Keratinocyte (primary cell): Measurements from ENCODE around the gene SH2B2. TPM values are rescaled to one million over a fixed set of nuclear protein-coding genes. Genes with fewer than 3 reads are reported as not detected.

Experiments
- DNase-seq: peaks from one replicate; pipeline ENCODE4 v3.0.0-alpha.2; 2011; ENCODE audit warnings: low read depth, missing footprints, low spot score
- FAIRE-seq: peaks from 2 replicates; lab custom pipeline; 2011; peaks lifted over from hg19 to GRCh38; lab: Jason Lieb, UNC
- H2AFZ ChIP-seq: 2 replicates; pipeline ENCODE4 v1.6.0; 2012; ENCODE audit warnings: low read length, control low read depth, inconsistent platforms; ENCODE audit not compliant: control insufficient read depth
- H3K27ac ChIP-seq: 2 replicates; pipeline ENCODE4 v1.5.1; 2011; ENCODE audit warnings: low read length; ENCODE audit not compliant: control insufficient read depth, insufficient read depth
- H3K27me3 ChIP-seq: 3 replicates; pipeline ENCODE4 v1.6.0; 2011; ENCODE audit warnings: low read length; ENCODE audit not compliant: control insufficient read depth, insufficient read depth; ENCODE audit errors: extremely low read depth
- H3K36me3 ChIP-seq, 2 experiments: 2 replicates in 1 of 2; 3 replicates in 1 of 2; pipeline ENCODE4 v1.5.1; 2011; ENCODE audit warnings: low read length in 2 of 2, mild to moderate bottlenecking in 1 of 2; ENCODE audit not compliant: control insufficient read depth in 2 of 2, insufficient read depth in 2 of 2; ENCODE audit errors: extremely low read depth in 1 of 2
- H3K4me1 ChIP-seq: 3 replicates; pipeline ENCODE4 v1.5.1; 2011; ENCODE audit warnings: low read length; ENCODE audit not compliant: control insufficient read depth, insufficient read depth; ENCODE audit errors: extremely low read depth
- H3K4me2 ChIP-seq: 3 replicates; pipeline ENCODE4 v1.6.0; 2011; ENCODE audit warnings: low read depth, low read length; ENCODE audit not compliant: control insufficient read depth, insufficient read depth; ENCODE audit errors: extremely low read depth
- H3K4me3 ChIP-seq, 3 experiments: fragments of 200-600 bp in 1 of 3; sonication (generic) in 1 of 3; 2 replicates in 2 of 3; 3 replicates in 1 of 3; pipeline ENCODE4 v1.5.1; 2011 to 2016; ENCODE audit warnings: low read length in 3 of 3, mild to moderate bottlenecking in 3 of 3, control low read depth in 2 of 3, inconsistent platforms in 1 of 3, low read depth in 1 of 3, mixed read lengths in 1 of 3, mixed run types in 1 of 3, moderate library complexity in 1 of 3; ENCODE audit not compliant: control insufficient read depth in 2 of 3, insufficient read depth in 2 of 3; ENCODE audit errors: extremely low read depth in 1 of 3
- H3K79me2 ChIP-seq: 2 replicates; pipeline ENCODE4 v1.6.0; 2012; ENCODE audit warnings: low read length; ENCODE audit not compliant: control insufficient read depth, insufficient read depth
- H3K9ac ChIP-seq: 3 replicates; pipeline ENCODE4 v1.6.0; 2011; ENCODE audit warnings: low read length; ENCODE audit not compliant: control insufficient read depth, insufficient read depth; ENCODE audit errors: extremely low read depth
- H3K9me1 ChIP-seq: 3 replicates; pipeline ENCODE4 v1.6.0; 2011; ENCODE audit warnings: low read length; ENCODE audit not compliant: control insufficient read depth, insufficient read depth; ENCODE audit errors: extremely low read depth
- H3K9me3 ChIP-seq: 2 replicates; pipeline ENCODE4 v1.5.1; 2012; ENCODE audit warnings: low read depth, low read length; ENCODE audit not compliant: control insufficient read depth
- H4K20me1 ChIP-seq: 3 replicates; pipeline ENCODE4 v1.6.0; 2011; ENCODE audit warnings: low read length; ENCODE audit not compliant: control insufficient read depth, insufficient read depth; ENCODE audit errors: extremely low read depth
- CTCF ChIP-seq, 3 experiments: IDR thresholded peaks in 1 of 3; conservative IDR thresholded peaks in 1 of 3; optimal IDR thresholded peaks in 1 of 3; 2 replicates in 2 of 3; 3 replicates in 1 of 3; pipeline versions ENCODE3 to v1.5.1; 2011; ENCODE audit warnings: low read length in 3 of 3, mild to moderate bottlenecking in 3 of 3, moderate library complexity in 2 of 3, control low read depth in 1 of 3, inconsistent platforms in 1 of 3; ENCODE audit not compliant: insufficient read depth in 2 of 3; ENCODE audit errors: extremely low read depth in 1 of 3
- EZH2 ChIP-seq: IDR thresholded peaks from one replicate; pipeline ENCODE4 v1.6.1; 2012; ENCODE audit warnings: inconsistent platforms, mild to moderate bottlenecking, low read length, moderate library complexity
- dilution Hi-C: fragments of 300-500 bp; cut with MboI; formaldehyde crosslinking; loops from one replicate; pipeline ENCODE4 v1.7.0; 2020; ENCODE audit warnings: low sequenced_read_pairs; ENCODE audit not compliant: extremely low pct_ligation_motif_present
- polyA plus RNA-seq, 5 experiments: library from polyadenylated mRNA; depleted of rRNA in 3 of 5; stranded (reverse) in 3 of 5; stranded (forward) in 1 of 5; unstranded in 1 of 5; fragments of >200 nt; gene quantifications; 1 replicate in 1 of 5; 2 replicates in 3 of 5; 3 replicates in 1 of 5; pipeline versions ENCODE4 v1.2.1 to v1.2.3, GENCODE V29; 2011 to 2012; ENCODE audit warnings: missing spikeins in 2 of 5, low read depth in 1 of 5, low replicate concordance in 1 of 5

The SH2B2 gene
- polyA plus RNA-seq, 1 donor (not counting 4 experiments of a cell fraction or from before 2014, with no cell fraction given), result 0.59 TPM

- Histone ChIP-seq H3K4me3 (no peak overlapping the region), H3K4me1 (peaks cover 3% of the 10 kb centered on the region), H3K9me1 (no peaks in the 10 kb centered on the region), H3K27me3 (peaks cover 12% of the 10 kb centered on the region), H4K20me1 (no peaks in the 10 kb centered on the region), H3K27ac (no peak overlapping the region), H3K79me2 (no peaks in the 10 kb centered on the region), H3K9me3 (no peaks in the 10 kb centered on the region), H3K9ac (no peak overlapping the region), H3K36me3 (no peaks in the 10 kb centered on the region), H2AFZ (no peak overlapping the region), H3K4me2 (no peak overlapping the region)
- DNase-seq, result no peak
- dilution Hi-C loops, result no loop called here
- TF ChIP-seq EZH2, result no peak
- TF ChIP-seq CTCF (optimal IDR thresholded peaks at IDR 0.05 in 1 of 3, IDR thresholded peaks at IDR 0.05 in 1 of 3, conservative IDR thresholded peaks at IDR 0.05 in 1 of 3; ENCODE audit: extremely low read depth in 1 of 3, insufficient read depth in 2 of 3, low read length in 3 of 3), result no peak
- no peak for FAIRE-seq
These were observed 3.0 kb upstream of the SH2B2 start for GRCh38 chr7:102283477-102284189.

- H2AFZ ChIP-seq, result no peak overlapping the region
- no peak for DNase-seq
- H3K9me3 ChIP-seq, result no peaks in the 10 kb centered on the region
- no peak overlapping the region for H3K27ac ChIP-seq
- no peaks in the 10 kb centered on the region for H3K36me3 ChIP-seq
- dilution Hi-C loops, result no loop called here
- TF ChIP-seq EZH2 (no peak), CTCF (optimal IDR thresholded peaks at IDR 0.05 in 1 of 3, IDR thresholded peaks at IDR 0.05 in 1 of 3, conservative IDR thresholded peaks at IDR 0.05 in 1 of 3; ENCODE audit: extremely low read depth in 1 of 3, insufficient read depth in 2 of 3, low read length in 3 of 3) (no peak)
- no peaks in the 10 kb centered on the region for H3K9me1 ChIP-seq
- H3K79me2 ChIP-seq, result no peaks in the 10 kb centered on the region
- H3K4me1 ChIP-seq, result peaks cover 3% of the 10 kb centered on the region
- no peak overlapping the region for H3K4me2 ChIP-seq
- H3K4me3 ChIP-seq, result no peak overlapping the region
- no peaks in the 10 kb centered on the region for H4K20me1 ChIP-seq
- H3K9ac ChIP-seq, result no peak overlapping the region
- H3K27me3 ChIP-seq, result peaks cover 12% of the 10 kb centered on the region
- FAIRE-seq, result no peak
These were observed 2.3 kb upstream of the SH2B2 start for GRCh38 chr7:102284399-102284798.
